CD4-positive, alpha-beta T cell (primary cell): Measurements from ENCODE around the gene NAGS. TPM values are rescaled to one million over a fixed set of nuclear protein-coding genes. Genes with fewer than 3 reads are reported as not detected.

Source experiments
- ATAC-seq: fragments of 200-7000 bp; cut with Tn5 transposase; one replicate; pipeline ENCODE4 v1.10.0; 2022; ENCODE audit warnings: mild to moderate bottlenecking; ENCODE audit not compliant: poor library complexity
- CTCF ChIA-PET: fragments of 350-600 bp; sonication (Branson Sonifier 250); formaldehyde crosslinking; loops from one replicate; lab custom pipeline; 2021; ENCODE audit warnings: antibody characterized with exemption, inconsistent platforms; lab: Charles Lee
- POLR2A ChIA-PET: fragments of 350-600 bp; sonication (Branson Sonifier 250); formaldehyde crosslinking; loops from one replicate; lab custom pipeline; 2021; ENCODE audit warnings: antibody characterized with exemption, inconsistent platforms; lab: Charles Lee
- DNase-seq, 14 experiments: peaks; one replicate each; pipeline ENCODE4 v3.0.0-alpha.2; 2013 to 2020; ENCODE audit warnings: mixed read lengths in 2 of 14
- H3K27ac ChIP-seq, 2 donors: one replicate each; pipeline versions ENCODE4 v1.5.1 to v1.7.0; 2013; ENCODE audit warnings: low read length in 2 of 2, low read depth in 1 of 2, mild to moderate bottlenecking in 1 of 2
- H3K27me3 ChIP-seq, 2 experiments: 1 replicate in 1 of 2; 2 replicates in 1 of 2; pipeline versions ENCODE4 v1.6.1 to v1.7.0; 2013; ENCODE audit warnings: low read length in 2 of 2, control low read depth in 1 of 2, mild to moderate bottlenecking in 1 of 2, moderate library complexity in 1 of 2; ENCODE audit not compliant: insufficient read depth in 2 of 2, control insufficient read depth in 1 of 2
- H3K36me3 ChIP-seq: one replicate; pipeline ENCODE4 v1.6.1; 2013; ENCODE audit warnings: low read length, control low read depth; ENCODE audit not compliant: insufficient read depth
- H3K4me1 ChIP-seq: one replicate; pipeline ENCODE4 v1.6.1; 2013; ENCODE audit warnings: low read length, control low read depth; ENCODE audit not compliant: insufficient read depth
- H3K4me3 ChIP-seq: one replicate; pipeline ENCODE4 v1.5.1; 2013; ENCODE audit warnings: mild to moderate bottlenecking, low read length, moderate library complexity
- H3K9me3 ChIP-seq, 2 experiments: 1 replicate in 1 of 2; 2 replicates in 1 of 2; pipeline versions ENCODE4 v1.6.1 to v1.7.0; 2013; ENCODE audit warnings: low read length in 2 of 2, mild to moderate bottlenecking in 2 of 2, control low read depth in 1 of 2, moderate library complexity in 1 of 2; ENCODE audit not compliant: control insufficient read depth in 1 of 2, insufficient read depth in 1 of 2
- H3K27ac Mint-ChIP-seq: one replicate; pipeline ENCODE4 v1.8.0; 2020; ENCODE audit warnings: mixed read lengths
- H3K27me3 Mint-ChIP-seq: one replicate; pipeline ENCODE4 v1.8.0; 2021; ENCODE audit warnings: mixed read lengths
- H3K36me3 Mint-ChIP-seq: one replicate; pipeline ENCODE4 v1.8.0; 2021; ENCODE audit warnings: low read depth, mixed read lengths
- H3K4me1 Mint-ChIP-seq: one replicate; pipeline ENCODE4 v1.8.0; 2021; ENCODE audit warnings: low read depth, mixed read lengths
- H3K4me3 Mint-ChIP-seq: one replicate; pipeline ENCODE4 v1.8.0; 2020; ENCODE audit warnings: mild to moderate bottlenecking, mixed read lengths
- H3K9me3 Mint-ChIP-seq: one replicate; pipeline ENCODE4 v1.8.0; 2020; ENCODE audit warnings: mixed read lengths
- intact Hi-C, 2 experiments: fragments of 100-400 bp; cut with DNase I in 1 of 2; cut with micrococcal nuclease in 1 of 2; formaldehyde crosslinking; loops; one replicate each; pipeline versions ENCODE4 v1.15.1 to v1.9.0; 2023 to 2025; cut with DNase I, micrococcal nuclease
- total RNA-seq, 174 experiments: library from RNA in 2 of 174; stranded (reverse) in 2 of 174; gene quantifications; one replicate each; pipeline ENCODE4 v1.2.3 and lab custom pipeline; 2021 to 2026
- TF ChIP-seq, protein P1 (sequence below): fragments of 200-600 bp; IDR thresholded peaks from one replicate; pipeline ENCODE4 v1.8.0; 2022; ENCODE audit warnings: antibody characterized with exemption, mild to moderate bottlenecking

The NAGS gene
- total RNA-seq, 2 experiments from 2014 or later: 0.14 to 0.56 TPM

DNA sequence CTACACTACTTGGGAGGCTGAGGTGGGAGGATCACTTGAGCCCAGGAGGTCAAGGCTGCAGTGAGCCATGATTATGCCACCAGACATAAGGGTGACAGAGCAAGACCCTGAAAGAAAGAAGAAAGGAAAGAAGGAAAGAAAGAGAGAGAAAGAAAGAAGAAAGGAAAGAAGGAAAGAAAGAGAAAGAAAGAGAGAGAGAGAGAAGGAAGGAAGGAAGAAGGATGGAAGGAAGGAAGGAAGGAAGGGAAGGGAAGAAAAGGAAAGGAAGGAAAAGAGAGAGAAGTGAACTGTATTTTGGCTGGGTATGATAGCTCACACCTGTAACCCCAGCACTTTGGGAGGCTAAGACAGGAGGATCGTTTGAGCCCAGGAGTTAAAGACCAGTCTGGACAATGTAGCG lies 26.3 kb upstream of the NAGS start:
- Mint-ChIP-seq H3K4me3 (no peak overlapping the region), H3K27me3 (peaks cover 53% of the 10 kb centered on the region), H3K27ac (no peak overlapping the region), H3K9me3 (no peaks in the 10 kb centered on the region), H3K36me3 (no peaks in the 10 kb centered on the region), H3K4me1 (no peaks in the 10 kb centered on the region)
- Histone ChIP-seq H3K9me3 (peaks cover 0 to under 1% of the 10 kb centered on the region in 2 experiments), H3K4me1 (no peaks in the 10 kb centered on the region), H3K36me3 (no peaks in the 10 kb centered on the region), H3K4me3 (no peak overlapping the region), H3K27me3 (peaks cover 11 to 22% of the 10 kb centered on the region in 2 experiments), H3K27ac (no peak overlapping the region)
- DNase-seq (no peak), ATAC-seq (no peak)
- TF ChIP-seq, protein P1, sequence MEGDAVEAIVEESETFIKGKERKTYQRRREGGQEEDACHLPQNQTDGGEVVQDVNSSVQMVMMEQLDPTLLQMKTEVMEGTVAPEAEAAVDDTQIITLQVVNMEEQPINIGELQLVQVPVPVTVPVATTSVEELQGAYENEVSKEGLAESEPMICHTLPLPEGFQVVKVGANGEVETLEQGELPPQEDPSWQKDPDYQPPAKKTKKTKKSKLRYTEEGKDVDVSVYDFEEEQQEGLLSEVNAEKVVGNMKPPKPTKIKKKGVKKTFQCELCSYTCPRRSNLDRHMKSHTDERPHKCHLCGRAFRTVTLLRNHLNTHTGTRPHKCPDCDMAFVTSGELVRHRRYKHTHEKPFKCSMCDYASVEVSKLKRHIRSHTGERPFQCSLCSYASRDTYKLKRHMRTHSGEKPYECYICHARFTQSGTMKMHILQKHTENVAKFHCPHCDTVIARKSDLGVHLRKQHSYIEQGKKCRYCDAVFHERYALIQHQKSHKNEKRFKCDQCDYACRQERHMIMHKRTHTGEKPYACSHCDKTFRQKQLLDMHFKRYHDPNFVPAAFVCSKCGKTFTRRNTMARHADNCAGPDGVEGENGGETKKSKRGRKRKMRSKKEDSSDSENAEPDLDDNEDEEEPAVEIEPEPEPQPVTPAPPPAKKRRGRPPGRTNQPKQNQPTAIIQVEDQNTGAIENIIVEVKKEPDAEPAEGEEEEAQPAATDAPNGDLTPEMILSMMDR: no peak
- POLR2A ChIA-PET: no interaction called here
- intact Hi-C loops: no loop called here
- CTCF ChIA-PET: no interaction called here

DNA sequence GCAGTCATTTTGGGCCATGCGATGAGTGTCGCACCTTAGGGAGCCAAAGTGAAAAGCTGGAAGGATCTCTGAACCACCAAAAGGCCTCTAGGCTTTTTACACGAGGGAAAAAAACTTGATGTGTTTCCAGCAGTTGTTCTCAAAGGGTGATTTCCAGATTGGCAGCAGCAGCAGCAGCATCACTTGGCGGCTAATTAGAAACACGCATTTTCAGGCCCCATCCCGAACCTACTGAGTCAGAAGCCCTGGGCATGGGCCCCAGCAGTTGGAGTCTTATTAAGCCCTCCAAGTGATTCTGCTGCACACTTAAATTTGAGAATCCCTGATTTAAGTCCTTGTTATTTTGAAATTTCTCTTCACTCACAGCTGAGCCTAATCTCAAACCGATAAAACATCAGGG lies 25.4 kb upstream of the NAGS start:
- Histone ChIP-seq H3K36me3 (no peaks in the 10 kb centered on the region), H3K4me1 (peaks cover 9% of the 10 kb centered on the region), H3K27ac (no peak overlapping the region), H3K4me3 (no peak overlapping the region), H3K9me3 (peaks cover 0 to 6% of the 10 kb centered on the region in 2 experiments), H3K27me3 (peaks cover 19 to 32% of the 10 kb centered on the region in 2 experiments)
- no peak for ATAC-seq
- no peaks in the 10 kb centered on the region for H3K36me3 Mint-ChIP-seq
- TF ChIP-seq, protein P1: no peak
- no peak for DNase-seq
- H3K4me3 Mint-ChIP-seq: no peak overlapping the region
- POLR2A ChIA-PET: no interaction called here
- CTCF ChIA-PET: no interaction called here
- H3K4me1 Mint-ChIP-seq: no peaks in the 10 kb centered on the region
- H3K27me3 Mint-ChIP-seq: peaks cover 52% of the 10 kb centered on the region
- no peak overlapping the region for H3K27ac Mint-ChIP-seq
- intact Hi-C loops: no loop called here
- H3K9me3 Mint-ChIP-seq: no peaks in the 10 kb centered on the region

DNA sequence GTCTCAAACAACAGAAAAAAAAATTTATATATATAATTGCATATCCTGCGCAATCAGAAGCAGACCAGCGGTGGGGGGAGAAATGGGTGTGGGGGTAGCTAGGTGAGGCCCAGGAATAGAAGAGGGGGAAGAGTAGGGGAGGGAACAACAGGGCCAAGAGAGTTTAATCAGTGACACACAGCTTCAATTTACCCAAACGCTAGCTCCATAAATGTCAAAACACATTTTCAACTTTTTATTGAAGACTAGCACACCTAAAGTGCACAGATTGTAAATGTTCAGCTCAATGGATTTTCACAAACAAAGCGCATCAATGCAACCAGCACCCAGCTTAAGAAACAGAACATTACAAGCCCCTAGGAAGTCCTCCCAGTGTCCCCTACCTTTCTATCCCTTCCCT lies 24.8 kb upstream of the NAGS start:
- peaks cover 0 to 6% of the 10 kb centered on the region in 2 experiments for H3K9me3 ChIP-seq
- DNase-seq (no peak), ATAC-seq (no peak)
- ChIA-PET POLR2A (no interaction called here), CTCF (no interaction called here)
- H3K4me3 ChIP-seq: no peak overlapping the region
- no peaks in the 10 kb centered on the region for H3K9me3 Mint-ChIP-seq
- peaks cover 54% of the 10 kb centered on the region for H3K27me3 Mint-ChIP-seq
- no peak overlapping the region for H3K27ac ChIP-seq
- TF ChIP-seq, protein P1: no peak
- H3K4me1 Mint-ChIP-seq: no peaks in the 10 kb centered on the region
- intact Hi-C loops: no loop called here
- H3K27ac Mint-ChIP-seq: no peak overlapping the region
- H3K27me3 ChIP-seq: peaks cover 25 to 37% of the 10 kb centered on the region in 2 experiments
- H3K4me1 ChIP-seq: peaks cover 11% of the 10 kb centered on the region
- no peaks in the 10 kb centered on the region for H3K36me3 ChIP-seq
- no peaks in the 10 kb centered on the region for H3K36me3 Mint-ChIP-seq
- H3K4me3 Mint-ChIP-seq: no peak overlapping the region
